Ishikawa (cell line): ENCODE data around the gene HOMER3.
A peak's percentile ranks its signal among the peaks of the same experiment; 100 is the strongest.

ENCODE experiments used
- CEBPB ChIP-seq: IDR thresholded peaks from 2 replicates; pipeline ENCODE4 v1.6.1; 2012
- CREB1 ChIP-seq: IDR thresholded peaks from 2 replicates; pipeline ENCODE4 v1.6.1; 2012; ENCODE audit warnings: low read depth
- EGR1 ChIP-seq: IDR thresholded peaks from 2 replicates; pipeline ENCODE4 v1.6.1; 2012
- EP300 ChIP-seq: IDR thresholded peaks from 2 replicates; pipeline ENCODE4 v1.6.1; 2012; ENCODE audit warnings: borderline replicate concordance
- FOXM1 ChIP-seq: IDR thresholded peaks from 2 replicates; pipeline ENCODE4 v1.6.1; 2012; ENCODE audit warnings: low read depth, borderline replicate concordance
- MAX ChIP-seq: IDR thresholded peaks from 2 replicates; pipeline ENCODE4 v1.6.1; 2012
- NFIC ChIP-seq: IDR thresholded peaks from 2 replicates; pipeline ENCODE4 v1.6.1; 2012
- RAD21 ChIP-seq: IDR thresholded peaks from 2 replicates; pipeline ENCODE4 v1.6.1; 2012; ENCODE audit warnings: low read depth
- REST ChIP-seq: IDR thresholded peaks from 2 replicates; pipeline ENCODE4 v1.6.1; 2012; ENCODE audit warnings: low read depth, mild to moderate bottlenecking
- TAF1 ChIP-seq: IDR thresholded peaks from 2 replicates; pipeline ENCODE4 v1.6.1; 2012; ENCODE audit warnings: low read depth, mild to moderate bottlenecking
- TCF12 ChIP-seq: IDR thresholded peaks from 2 replicates; pipeline ENCODE4 v1.6.1; 2012; ENCODE audit warnings: low read depth
- TEAD4 ChIP-seq: IDR thresholded peaks from 2 replicates; pipeline ENCODE4 v1.6.1; 2012
- USF1 ChIP-seq: IDR thresholded peaks from 2 replicates; pipeline ENCODE4 v1.6.1; 2012
- YY1 ChIP-seq: IDR thresholded peaks from 2 replicates; pipeline ENCODE4 v1.6.1; 2012; ENCODE audit warnings: low read depth
- ZBTB7A ChIP-seq: IDR thresholded peaks from 2 replicates; pipeline ENCODE4 v1.6.1; 2012; ENCODE audit warnings: low read depth

The HOMER3 gene

GRCh38 chr19:18933297-18933696 is 7.7 kb downstream of the HOMER3 start:
- TF ChIP-seq TEAD4 (no peak), CEBPB (no peak), MAX (no peak), EGR1 (no peak), NFIC (no peak), ZBTB7A (no peak), EP300 (no peak), USF1 (no peak), CREB1 (no peak), REST (no peak), TCF12 (no peak)

GRCh38 chr19:18932216-18932841 is 8.7 kb downstream of the HOMER3 start:
- TF ChIP-seq TAF1 (no peak), CEBPB (no peak), MAX (0 out of 2 replicates have a peak, but pooled peaks have one; percentile 24)

- TF ChIP-seq REST = no peak
- TF ChIP-seq TEAD4 = no peak
- TF ChIP-seq EGR1 = no peak
- no peak for TF ChIP-seq NFIC
- no peak for TF ChIP-seq YY1
- TF ChIP-seq CREB1 = no peak
- no peak for TF ChIP-seq RAD21
- no peak for TF ChIP-seq TAF1
- TF ChIP-seq CEBPB = no peak
- TF ChIP-seq TCF12 = no peak
- TF ChIP-seq FOXM1 = no peak
- no peak for TF ChIP-seq EP300
- no peak for TF ChIP-seq ZBTB7A
- no peak for TF ChIP-seq MAX
- TF ChIP-seq USF1 = no peak
Observed at GRCh38 chr19:18931316-18932162, 9.5 kb downstream of the HOMER3 start.

- TF ChIP-seq REST (no peak), EGR1 (no peak), TAF1 (no peak), USF1 (no peak), MAX (no peak), CREB1 (no peak), TCF12 (no peak), TEAD4 (no peak), YY1 (no peak), RAD21 (no peak)
Observed at GRCh38 chr19:18929311-18929710, 11.7 kb downstream of the HOMER3 start.
